GM19239 (cell line): ENCODE data around the gene SLC32A1.

Experiments used
- DNase-seq: peaks from one replicate; pipeline ENCODE4 v3.0.0; 2011; ENCODE audit warnings: low spot score; ENCODE audit not compliant: insufficient read length
- FAIRE-seq: peaks from 2 replicates; lab custom pipeline; 2011; peaks lifted over from hg19 to GRCh38; lab: Jason Lieb, UNC

Gene SLC32A1, protein sequence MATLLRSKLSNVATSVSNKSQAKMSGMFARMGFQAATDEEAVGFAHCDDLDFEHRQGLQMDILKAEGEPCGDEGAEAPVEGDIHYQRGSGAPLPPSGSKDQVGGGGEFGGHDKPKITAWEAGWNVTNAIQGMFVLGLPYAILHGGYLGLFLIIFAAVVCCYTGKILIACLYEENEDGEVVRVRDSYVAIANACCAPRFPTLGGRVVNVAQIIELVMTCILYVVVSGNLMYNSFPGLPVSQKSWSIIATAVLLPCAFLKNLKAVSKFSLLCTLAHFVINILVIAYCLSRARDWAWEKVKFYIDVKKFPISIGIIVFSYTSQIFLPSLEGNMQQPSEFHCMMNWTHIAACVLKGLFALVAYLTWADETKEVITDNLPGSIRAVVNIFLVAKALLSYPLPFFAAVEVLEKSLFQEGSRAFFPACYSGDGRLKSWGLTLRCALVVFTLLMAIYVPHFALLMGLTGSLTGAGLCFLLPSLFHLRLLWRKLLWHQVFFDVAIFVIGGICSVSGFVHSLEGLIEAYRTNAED

DNA sequence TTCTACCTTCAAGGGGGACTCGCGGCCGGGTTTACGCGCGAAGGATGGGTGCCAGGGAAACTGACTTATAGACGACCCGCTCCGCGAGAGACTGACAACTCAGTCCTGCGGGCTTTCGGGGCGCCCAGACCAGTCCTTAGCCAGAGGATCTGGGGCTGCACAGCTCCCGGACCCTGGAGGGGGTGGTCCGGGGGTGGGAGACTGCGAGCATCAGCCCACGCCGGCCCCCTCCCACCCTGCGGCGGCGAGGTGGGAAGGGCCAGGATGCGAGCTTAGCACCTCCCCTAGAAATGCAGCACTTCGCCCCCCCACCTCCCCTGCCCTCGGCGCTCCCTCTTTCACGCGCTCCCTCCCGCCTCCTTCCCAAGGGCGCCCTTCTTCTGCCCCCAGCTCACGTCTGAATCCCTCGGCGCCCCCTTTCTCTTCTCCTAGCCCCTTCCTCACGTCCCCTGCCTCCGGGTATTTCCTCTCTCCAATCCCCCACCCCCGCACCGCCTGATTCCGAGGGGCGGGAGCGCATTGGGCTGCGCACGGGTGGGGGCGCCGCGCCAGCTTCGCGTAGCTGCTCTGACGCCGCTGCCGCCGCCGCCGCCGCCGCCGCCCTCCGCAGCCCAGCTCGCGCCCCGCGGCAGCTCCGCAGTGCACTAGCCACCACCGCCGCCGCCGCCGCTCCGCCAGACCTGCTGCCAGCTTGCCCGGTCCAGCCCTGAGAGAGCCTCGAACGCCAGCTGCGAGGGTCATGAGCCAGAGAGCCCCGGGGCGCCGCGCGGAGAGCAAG, at the start of gene SLC32A1:
TSS of gene SLC32A1 (plus strand) at position 639 of the 778 bp plus-strand sequence. CDS start 239 bp downstream, outside the sequence.
- no peak for FAIRE-seq
- DNase-seq = peak; percentile 14

- FAIRE-seq (no peak), DNase-seq (no peak)
Observed at GRCh38 chr20:38674765-38675133, 49.5 kb upstream of the SLC32A1 start.

GRCh38 chr20:38676576-38676975, 47.7 kb upstream of the SLC32A1 start:
- DNase-seq (no peak), FAIRE-seq (no peak)

DNA sequence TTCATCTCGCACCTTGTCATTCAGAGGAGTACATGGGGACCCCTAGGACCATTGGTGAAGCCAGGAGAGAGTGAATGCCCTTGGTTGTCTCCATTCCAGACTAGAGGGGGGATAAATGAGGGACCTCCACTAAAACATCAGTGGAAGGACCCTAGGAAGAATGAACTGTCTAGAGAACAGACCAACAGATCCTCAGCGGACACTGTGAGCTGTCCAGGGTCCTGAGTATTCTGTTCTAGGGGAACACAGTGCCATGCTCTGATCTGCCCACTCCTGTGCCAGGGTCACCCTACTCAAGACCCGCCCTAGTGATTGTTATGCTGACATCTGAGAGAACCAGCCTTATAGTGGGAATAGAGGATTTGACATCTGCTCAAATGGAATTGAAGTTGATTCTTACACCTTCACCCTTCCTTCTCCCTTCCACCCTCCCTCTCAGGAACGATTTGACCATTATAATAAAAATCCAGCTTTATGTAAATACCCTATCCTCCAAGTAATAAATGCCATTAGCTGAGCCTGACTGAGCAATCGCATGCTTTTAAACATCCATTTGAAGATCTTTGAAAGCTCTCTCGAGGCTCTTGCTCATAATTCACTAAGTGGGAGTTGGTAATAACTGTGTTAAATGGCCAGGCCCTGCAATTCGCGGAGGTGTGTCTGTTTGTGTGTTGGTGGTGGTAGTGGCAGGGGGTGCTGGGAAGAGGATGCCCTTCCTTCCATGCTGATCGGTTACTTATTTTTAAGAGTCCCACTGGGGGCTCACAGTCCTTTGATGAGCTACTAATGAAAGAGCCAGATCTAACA, 43.6 kb upstream of the SLC32A1 start:
- no peak for DNase-seq
- FAIRE-seq = no peak

- DNase-seq = no peak
- FAIRE-seq = no peak
Observed at GRCh38 chr20:38685271-38685670, 39.0 kb upstream of the SLC32A1 start.

GRCh38 chr20:38685853-38686473, 38.3 kb upstream of the SLC32A1 start:
- DNase-seq = no peak
- no peak for FAIRE-seq

DNA sequence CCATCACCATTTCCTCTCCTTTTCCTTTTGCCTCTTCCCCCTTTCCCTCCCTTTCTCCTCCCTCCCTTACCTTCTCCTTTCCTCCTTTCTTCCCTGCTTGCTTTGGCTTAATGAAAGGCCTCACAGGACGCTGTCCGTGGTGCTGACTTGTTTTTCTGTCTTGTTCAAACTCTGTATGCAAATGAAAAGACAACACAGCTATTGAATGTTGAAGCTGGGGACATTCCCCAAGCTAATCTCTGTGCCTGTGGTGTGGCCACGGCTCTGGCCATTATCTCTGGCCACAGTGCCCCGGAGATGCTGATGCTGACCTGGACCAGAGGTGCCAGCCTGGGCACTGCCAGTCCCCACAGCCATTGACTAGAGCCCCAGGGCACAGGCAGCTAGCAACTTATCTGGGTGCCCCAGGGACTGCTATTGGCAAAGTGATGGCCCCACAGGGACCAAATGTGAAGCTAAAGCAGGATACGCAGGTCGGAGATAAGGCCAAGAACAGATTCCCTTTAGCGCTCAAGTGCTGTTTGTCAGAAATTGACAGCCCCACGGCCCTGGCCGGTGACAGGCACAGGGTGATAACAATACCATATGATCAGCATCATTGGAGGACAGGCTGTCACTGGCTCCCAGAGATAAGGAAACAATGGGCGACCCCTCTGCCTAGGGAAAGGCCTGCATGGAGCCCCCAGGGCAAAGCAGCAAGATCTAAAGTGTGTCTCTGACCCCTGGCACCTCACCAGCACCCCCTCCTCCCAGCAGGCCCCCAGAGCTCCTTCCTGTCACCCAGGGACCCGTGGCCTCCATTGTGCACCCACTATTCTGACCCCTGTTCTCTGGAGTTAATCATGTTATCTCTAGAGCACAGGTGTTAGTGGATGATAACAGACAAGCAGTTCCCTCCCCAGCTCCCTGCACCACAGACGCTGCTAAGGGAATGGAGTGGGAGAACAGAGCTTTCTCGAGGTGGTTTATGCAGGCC, 31.6 kb upstream of the SLC32A1 start:
- FAIRE-seq (peak; percentile 42), DNase-seq (no peak)

DNA sequence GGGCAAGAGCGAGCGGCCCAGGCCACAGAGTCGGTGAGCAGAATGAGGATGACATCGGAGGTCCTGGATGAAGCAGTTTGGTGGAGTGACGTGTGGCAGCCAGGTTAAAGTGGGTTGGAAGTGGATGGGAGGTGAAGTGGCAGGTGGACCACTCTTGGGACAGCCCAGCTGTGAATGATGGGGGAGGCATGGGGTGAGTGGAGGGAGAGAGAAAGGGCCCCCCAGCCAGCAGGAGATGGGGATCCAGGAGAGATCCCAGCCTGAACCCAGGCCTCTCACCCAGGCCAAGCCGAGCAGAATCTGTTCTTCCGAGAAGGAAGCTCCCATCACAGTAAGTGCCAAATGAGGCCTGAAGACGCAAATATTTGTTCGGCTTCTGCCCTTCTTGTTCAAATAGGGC, 27.0 kb upstream of the SLC32A1 start:
- DNase-seq = no peak
- no peak for FAIRE-seq

GRCh38 chr20:38698541-38698940, 25.7 kb upstream of the SLC32A1 start:
- DNase-seq (no peak), FAIRE-seq (no peak)

DNA sequence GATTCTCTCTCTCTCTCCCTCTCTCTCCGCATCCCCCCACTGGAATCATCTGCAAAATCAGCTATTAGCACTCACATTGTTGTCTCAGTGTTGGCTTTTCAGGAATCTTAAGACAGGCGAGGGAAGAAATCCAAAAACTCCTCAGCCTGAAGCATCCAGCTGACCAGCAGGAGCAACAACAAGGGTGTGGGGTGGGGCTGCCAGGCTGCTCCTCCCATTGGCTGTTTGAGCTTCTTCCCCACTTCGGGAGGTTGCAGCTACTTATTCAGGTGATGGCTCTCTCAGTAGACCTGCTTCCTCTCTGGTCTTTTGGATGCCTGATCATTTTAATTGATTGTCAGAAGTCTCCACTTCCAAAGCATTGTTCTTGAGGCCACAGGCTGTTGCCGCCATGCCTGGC, 24.1 kb upstream of the SLC32A1 start:
- DNase-seq (no peak), FAIRE-seq (no peak)

DNA sequence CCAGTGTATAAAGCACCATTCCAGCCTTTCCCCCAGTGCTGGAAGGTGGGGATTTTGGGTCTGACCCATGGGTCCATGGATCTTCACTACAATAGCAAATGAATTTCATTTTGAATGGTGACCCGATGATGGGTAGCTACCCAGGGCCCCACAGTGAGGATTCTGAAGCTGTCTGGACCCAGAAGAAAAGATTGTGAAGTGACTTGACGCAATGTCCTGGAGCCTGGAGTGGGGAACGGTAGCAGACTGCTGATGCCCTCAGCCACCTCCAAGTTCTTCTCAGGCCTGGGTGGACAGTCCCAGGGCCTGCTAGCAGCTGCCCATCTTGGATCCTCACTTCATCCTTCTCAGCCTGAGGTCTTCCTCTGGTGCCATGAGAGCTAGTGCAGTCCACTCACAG, 23.4 kb upstream of the SLC32A1 start:
- FAIRE-seq = no peak
- DNase-seq = no peak

GRCh38 chr20:38703526-38703925, 20.8 kb upstream of the SLC32A1 start:
- FAIRE-seq = no peak
- no peak for DNase-seq

GRCh38 chr20:38704136-38704535, 20.1 kb upstream of the SLC32A1 start:
- DNase-seq (no peak), FAIRE-seq (no peak)

GRCh38 chr20:38706509-38706908, 17.8 kb upstream of the SLC32A1 start:
- DNase-seq = no peak
- no peak for FAIRE-seq

- DNase-seq (no peak), FAIRE-seq (no peak)
Observed at GRCh38 chr20:38714308-38714707, 10.0 kb upstream of the SLC32A1 start.

DNA sequence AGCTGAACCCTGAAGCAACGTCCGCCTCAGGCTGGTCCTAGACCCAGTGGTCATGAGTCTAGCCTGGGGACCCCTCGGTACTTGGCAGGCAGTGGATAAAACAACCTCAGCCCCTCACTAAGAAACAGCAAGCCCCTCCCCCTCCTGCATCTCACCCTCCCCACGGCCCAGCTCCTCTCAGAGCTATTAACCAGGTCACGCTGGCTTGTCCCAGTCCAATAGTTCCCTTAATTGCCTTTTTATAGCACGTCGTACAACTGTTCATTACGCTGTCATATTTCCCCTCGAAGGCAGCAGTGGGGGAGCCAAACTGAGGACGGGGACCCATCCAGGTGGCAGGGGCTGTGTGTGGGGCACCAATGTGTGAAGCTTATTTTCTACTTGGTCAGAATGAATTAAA, 8.6 kb upstream of the SLC32A1 start:
- no peak for DNase-seq
- FAIRE-seq = no peak

DNA sequence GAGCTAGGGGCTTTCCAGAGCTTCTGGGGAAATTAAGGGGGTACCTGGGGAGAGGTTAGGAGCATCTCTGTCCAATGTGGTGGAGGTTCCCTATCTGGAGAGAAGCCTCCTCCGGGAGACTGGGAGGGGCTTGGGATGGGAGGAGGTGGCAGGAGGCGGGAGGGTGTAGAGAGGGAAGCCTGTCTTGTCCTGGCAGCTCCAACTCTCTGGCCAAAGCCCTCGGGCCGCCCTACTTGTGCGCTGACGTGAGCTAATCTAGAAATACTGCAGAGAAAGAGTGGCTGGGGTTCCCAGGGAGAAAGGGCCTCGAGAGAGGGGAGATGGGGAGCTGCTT, 1.6 kb upstream of the SLC32A1 start:
- FAIRE-seq (no peak), DNase-seq (no peak)

- DNase-seq (peak; percentile 19), FAIRE-seq (no peak)
Observed at GRCh38 chr20:38723017-38723847, 1.1 kb upstream of the SLC32A1 start.
